HG03060 (cell line): Measurements from ENCODE around the gene DXO.
"Not testable (repeated sequence)": the region's sequence is repeated elsewhere in the genome, so short reads cannot be mapped to it uniquely, and the experiment has no call there.

Experiments used
- ATAC-seq: cut with Tn5 transposase; IDR thresholded peaks from one replicate; pipeline ENCODE4 v1.9.1; 2021; ENCODE audit warnings: low read depth, moderate number of reproducible peaks; ENCODE audit not compliant: unreplicated experiment

DXO gene

DNA sequence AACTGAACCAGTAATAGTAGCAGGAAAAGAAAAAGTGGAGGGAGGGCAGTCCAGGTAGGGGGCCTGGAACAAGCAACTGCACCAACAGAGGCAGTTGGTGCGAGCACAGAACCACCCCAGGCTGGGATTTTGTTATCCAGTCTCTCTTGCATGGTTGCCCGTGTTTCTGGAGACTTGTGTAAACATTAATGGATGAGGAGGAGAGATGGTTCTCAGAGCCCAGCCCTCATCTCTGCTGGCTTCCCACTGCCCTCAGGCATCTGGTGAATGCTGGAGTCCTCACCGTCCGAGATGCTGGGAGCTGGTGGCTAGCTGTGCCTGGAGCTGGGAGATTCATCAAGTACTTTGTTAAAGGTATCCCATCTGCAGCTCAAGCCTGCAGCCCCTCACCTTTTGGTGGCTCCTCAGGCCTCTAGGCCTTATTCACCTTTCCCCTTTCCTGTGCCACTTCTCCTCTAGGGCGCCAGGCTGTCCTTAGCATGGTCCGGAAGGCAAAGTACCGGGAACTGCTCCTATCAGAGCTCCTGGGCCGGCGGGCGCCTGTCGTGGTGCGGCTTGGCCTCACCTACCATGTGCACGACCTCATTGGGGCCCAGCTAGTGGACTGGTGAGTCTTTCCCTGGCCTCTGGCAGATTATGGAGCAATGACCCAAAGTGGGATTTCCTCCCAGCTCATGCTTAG is 8.4 kb upstream of the DXO start:
- ATAC-seq = not testable (repeated sequence)

DNA sequence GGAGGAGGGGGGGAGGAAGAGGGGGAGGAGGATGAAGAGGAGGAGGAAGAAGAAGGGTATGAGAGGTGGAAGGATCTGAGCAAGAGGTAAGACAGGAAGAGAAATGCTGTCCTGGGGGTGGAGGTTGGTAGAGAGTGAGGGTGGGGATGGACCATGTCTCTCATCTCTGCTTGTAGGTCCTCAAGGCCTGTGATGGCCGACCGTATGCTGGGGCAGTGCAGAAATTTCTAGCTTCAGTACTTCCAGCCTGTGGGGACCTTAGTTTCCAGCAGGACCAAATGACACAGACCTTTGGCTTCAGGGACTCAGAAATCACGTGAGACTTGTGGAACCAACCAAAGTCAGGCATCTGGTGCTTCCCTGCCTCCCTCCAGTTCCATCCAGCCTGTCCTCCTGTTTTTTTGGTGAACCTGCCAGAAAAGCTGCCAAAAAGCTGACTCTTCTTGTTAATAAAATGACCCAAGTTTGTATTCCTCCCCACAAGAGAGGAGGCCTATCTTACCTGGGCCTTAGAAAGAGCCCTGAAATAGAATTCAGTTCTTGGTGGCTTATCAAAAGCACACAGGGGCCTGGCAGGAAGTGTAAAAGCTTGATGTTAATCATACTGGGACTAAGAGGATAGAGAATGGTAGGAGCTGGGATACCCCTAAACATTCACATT is 7.4 kb upstream of the DXO start:
- no peak for ATAC-seq

GRCh38 chr6:31978831-31979230 is 6.9 kb upstream of the DXO start:
- no peak for ATAC-seq

- ATAC-seq = no peak
Observed at GRCh38 chr6:31977816-31978431, 6.0 kb upstream of the DXO start.

- not testable (repeated sequence) for ATAC-seq
Observed at GRCh38 chr6:31976065-31976464, 4.1 kb upstream of the DXO start.

- no peak for ATAC-seq
Observed at GRCh38 chr6:31972709-31973350, 892 bp upstream of the DXO start.

- no peak for ATAC-seq
Observed at GRCh38 chr6:31971279-31971992, 502 bp downstream of the DXO start.

GRCh38 chr6:31970604-31971271 is 1.2 kb downstream of the DXO start:
- ATAC-seq = no peak

- ATAC-seq = no peak
Observed at GRCh38 chr6:31969712-31970603, 2.0 kb downstream of the DXO start.

GRCh38 chr6:31968791-31969711 is 2.9 kb downstream of the DXO start:
- no peak for ATAC-seq

GRCh38 chr6:31968326-31968725 is 3.6 kb downstream of the DXO start:
- no peak for ATAC-seq

DNA sequence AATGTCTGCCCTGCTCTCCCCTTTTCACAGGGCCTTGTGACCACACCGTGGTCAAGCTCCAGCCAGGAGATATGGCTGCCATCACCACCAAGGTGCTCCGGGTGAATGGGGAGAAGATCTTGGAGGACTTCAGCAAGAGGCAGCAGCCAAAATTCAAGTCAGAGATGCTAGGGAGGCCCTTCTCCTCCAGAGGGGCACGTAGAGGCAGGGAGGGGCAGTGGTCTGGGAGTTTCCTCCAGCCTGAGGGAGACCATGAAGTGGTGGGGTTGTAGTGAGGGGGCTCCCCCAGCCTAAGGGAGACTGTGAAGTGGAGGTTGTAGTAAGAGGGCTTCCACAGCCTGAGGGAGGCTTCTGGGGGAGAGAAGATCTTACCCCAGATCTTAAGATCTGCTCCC is 4.0 kb downstream of the DXO start:
- ATAC-seq = no peak

DNA sequence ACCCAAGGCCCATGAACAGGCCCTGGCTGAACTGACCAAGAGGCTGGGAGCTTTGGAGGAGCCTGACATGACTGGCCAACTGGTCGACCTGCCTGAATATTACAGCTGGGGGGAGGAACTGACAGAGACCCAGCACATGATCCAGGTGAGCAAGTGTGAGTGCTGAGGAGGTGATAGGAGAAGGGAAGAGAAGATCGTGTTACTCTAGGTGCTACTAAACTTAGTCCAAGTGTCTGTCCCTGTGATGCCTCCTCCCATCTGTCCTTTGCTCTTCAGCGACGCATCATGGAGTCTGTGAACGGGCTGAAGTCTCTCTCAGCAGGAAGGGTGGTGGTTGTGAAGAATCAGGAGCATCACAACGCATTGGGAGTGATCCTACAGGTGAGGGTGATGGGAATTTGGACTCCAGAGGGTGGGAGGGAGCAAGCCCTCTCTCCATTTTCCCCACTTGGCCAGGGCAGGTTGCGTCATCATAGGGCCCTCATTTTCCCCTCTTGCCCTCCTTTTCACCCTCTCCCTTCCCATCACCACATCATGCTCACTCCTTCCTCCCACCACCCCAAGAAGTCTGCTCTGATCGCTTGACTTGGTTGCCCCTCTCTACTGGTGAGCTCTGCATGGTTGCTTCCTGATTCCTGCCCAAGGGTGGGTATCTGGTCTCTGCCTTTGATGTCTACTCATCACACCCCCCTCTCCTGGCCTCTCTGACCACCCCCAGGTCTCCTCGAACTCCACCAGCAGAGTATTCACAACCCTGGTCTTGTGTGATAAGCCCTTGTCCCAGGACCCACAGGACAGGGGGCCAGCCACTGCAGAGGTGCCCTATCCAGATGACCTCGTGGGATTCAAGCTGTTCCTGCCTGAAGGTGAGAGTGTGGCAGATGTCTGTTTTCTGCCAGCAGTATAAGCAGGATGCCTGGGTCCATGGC is 4.7 kb downstream of the DXO start:
- no peak for ATAC-seq

- no peak for ATAC-seq
Observed at GRCh38 chr6:31966506-31966905, 5.4 kb downstream of the DXO start.

DNA sequence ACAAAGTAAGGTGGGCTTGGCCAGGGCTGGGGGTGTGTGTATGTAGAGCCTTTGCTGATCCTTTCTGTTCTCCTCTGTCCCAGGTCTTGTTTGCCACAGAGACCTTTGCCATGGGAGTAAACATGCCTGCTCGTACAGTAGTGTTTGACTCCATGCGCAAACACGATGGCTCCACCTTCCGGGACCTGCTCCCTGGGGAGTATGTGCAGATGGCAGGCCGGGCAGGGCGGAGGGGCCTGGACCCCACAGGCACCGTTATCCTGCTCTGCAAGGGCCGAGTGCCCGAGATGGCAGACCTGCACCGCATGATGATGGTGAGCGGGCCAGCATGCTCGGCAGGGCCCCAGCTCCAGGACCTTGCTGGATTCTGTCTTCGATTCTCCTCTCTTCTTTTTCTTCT is 6.2 kb downstream of the DXO start:
- no peak for ATAC-seq

GRCh38 chr6:31963921-31964320 is 8.0 kb downstream of the DXO start:
- ATAC-seq = no peak

DNA sequence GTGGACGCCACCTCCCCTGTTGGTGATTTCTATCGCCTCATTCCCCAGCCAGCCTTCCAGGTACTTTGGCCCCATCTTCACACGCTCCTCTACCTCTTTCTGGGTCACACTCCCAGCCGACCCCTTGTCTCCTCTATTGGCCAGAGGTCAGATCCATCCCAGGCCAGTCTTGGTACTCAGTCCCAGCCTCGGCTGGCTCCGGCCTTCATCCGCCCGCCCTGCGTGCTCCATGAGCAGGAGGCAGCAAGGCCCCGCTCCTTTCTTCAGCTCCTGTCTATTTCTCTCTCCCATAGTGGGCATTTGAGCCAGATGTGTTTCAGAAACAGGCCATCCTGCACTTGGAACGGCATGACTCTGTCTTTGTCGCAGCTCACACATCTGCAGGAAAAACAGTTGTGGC is 10.3 kb downstream of the DXO start:
- no peak for ATAC-seq
